ENCODE results near the gene PSKH1.

DNA sequence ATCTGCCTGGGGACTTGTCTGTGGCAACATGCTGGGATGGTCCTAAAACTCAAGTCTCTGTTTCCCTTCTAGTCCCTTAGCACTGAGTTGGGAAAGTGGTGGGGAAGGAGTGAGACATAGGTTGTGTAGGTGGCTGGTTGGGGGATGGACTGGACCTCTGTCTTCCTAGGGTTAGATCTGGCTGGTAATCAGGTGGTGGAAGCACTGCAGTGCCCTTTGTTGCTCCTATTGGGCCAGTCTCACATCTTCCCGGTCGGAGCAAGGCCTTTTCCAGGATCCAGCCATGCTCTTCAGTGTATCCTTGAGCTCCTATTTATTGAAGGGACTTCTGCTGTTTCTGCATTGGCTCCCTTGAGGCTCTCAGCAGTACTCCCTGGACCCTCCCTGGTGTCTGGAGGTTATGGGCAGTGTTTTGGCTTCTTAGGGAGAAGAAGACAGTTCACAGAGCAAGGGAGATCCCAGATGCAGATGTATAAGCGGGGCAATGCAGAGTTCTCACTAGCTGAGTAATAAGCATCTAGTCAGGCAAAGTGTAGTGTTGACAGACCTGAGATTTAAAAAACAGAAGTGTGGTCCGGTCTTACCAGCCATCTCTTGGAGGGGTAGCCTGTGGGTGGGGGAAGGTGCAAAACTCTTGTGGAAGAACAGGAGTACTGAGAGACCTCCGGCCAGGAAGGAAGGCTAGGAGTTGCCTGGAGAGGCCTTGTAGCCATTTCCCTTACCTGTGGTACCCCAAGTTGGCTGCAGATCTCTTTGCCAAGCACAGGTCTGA is 47.6 kb upstream of the PSKH1 start:
- TF ChIP-seq EZH2phosphoT487 (IDR thresholded peaks at IDR 0.05; ENCODE audit: insufficient read depth, low read depth) (no peak), EZH2 (IDR thresholded peaks at IDR 0.05; ENCODE audit: insufficient read depth, poor library complexity, severe bottlenecking) (no peak)
